H1 (cell line): ENCODE data around the gene MPPED1. TPM values are rescaled to one million over a fixed set of nuclear protein-coding genes. Genes with fewer than 3 reads are reported as not detected.

Experiments
- CTCF ChIA-PET: fragments of 300-600 bp; sonication (Branson Sonifier 250); formaldehyde crosslinking; loops from one replicate; lab custom pipeline; 2021; ENCODE audit not compliant: partially characterized antibody; lab: Charles Lee
- POLR2A ChIA-PET: fragments of 300-600 bp; sonication (Branson Sonifier 250); formaldehyde crosslinking; loops from one replicate; lab custom pipeline; 2021; ENCODE audit warnings: inconsistent platforms; ENCODE audit not compliant: partially characterized antibody; lab: Charles Lee
- DNase-seq, 2 experiments: peaks; one replicate each; pipeline versions ENCODE4 v3.0.0 to v3.0.0-alpha.2; 2010 to 2022; ENCODE audit warnings: low spot score in 2 of 2, low read depth in 1 of 2, mixed read lengths in 1 of 2
- FAIRE-seq: peaks from 2 replicates; lab custom pipeline; 2011; peaks lifted over from hg19 to GRCh38; lab: Jason Lieb, UNC
- H2AFZ ChIP-seq: 2 replicates; pipeline ENCODE4 v1.8.1; 2012; ENCODE audit warnings: low read length, inconsistent platforms
- H2AK5ac ChIP-seq: 2 replicates; pipeline ENCODE4 v1.6.1; 2013; ENCODE audit warnings: low read depth, low read length
- H2BK120ac ChIP-seq: replicated peaks from 2 replicates; pipeline ENCODE3; 2013; ENCODE audit warnings: low read depth, low read length, inconsistent platforms
- H2BK12ac ChIP-seq: 2 replicates; pipeline ENCODE4 v1.6.1; 2013; ENCODE audit warnings: low read depth, low read length
- H2BK15ac ChIP-seq: 2 replicates; pipeline ENCODE4 v1.6.1; 2013; ENCODE audit warnings: low read length
- H2BK20ac ChIP-seq: 2 replicates; pipeline ENCODE4 v1.6.1; 2013; ENCODE audit warnings: low read length
- H2BK5ac ChIP-seq: 2 replicates; pipeline ENCODE4 v1.6.1; 2013; ENCODE audit warnings: low read depth, low read length
- H3K14ac ChIP-seq: 2 replicates; pipeline ENCODE4 v1.6.1; 2013; ENCODE audit warnings: inconsistent platforms; ENCODE audit not compliant: insufficient read length
- H3K18ac ChIP-seq: 2 replicates; pipeline ENCODE4 v1.6.1; 2013; ENCODE audit warnings: low read length; ENCODE audit errors: extremely low read depth
- H3K23ac ChIP-seq: 2 replicates; pipeline ENCODE4 v1.6.1; 2013; ENCODE audit warnings: inconsistent platforms; ENCODE audit not compliant: insufficient read length
- H3K23me2 ChIP-seq: 2 replicates; pipeline ENCODE4 v1.6.1; 2013; ENCODE audit warnings: low read depth, low read length
- H3K27ac ChIP-seq: 2 replicates; pipeline ENCODE4 v1.6.1; 2011; ENCODE audit warnings: low read depth, low read length, inconsistent platforms
- H3K27me3 ChIP-seq, 4 experiments: replicated peaks in 1 of 4; 1 replicate in 1 of 4; 2 replicates in 3 of 4; pipeline versions ENCODE4 v1.6.1 to v1.8.1; 2011 to 2013; ENCODE audit warnings: low read length in 3 of 4, mild to moderate bottlenecking in 3 of 4, inconsistent platforms in 2 of 4, mixed read lengths in 2 of 4, moderate library complexity in 1 of 4; ENCODE audit not compliant: control insufficient read depth in 3 of 4, insufficient read depth in 3 of 4; ENCODE audit errors: extremely low read depth in 1 of 4
- H3K36me3 ChIP-seq, 4 experiments: 2 replicates each; pipeline versions ENCODE4 v1.6.1 to v1.8.1; 2011 to 2013; ENCODE audit warnings: mild to moderate bottlenecking in 4 of 4, low read length in 3 of 4, moderate library complexity in 2 of 4, control low read depth in 1 of 4, inconsistent platforms in 1 of 4; ENCODE audit not compliant: insufficient read depth in 4 of 4, control insufficient read depth in 2 of 4
- H3K4ac ChIP-seq: replicated peaks from 2 replicates; pipeline ENCODE3; 2013; ENCODE audit warnings: low read length, low read depth, mixed read lengths, inconsistent platforms; ENCODE audit not compliant: insufficient read length
- H3K4me1 ChIP-seq, 4 experiments: replicated peaks in 1 of 4; 1 replicate in 1 of 4; 2 replicates in 3 of 4; pipeline versions ENCODE4 v1.6.1 to v1.8.1; 2011 to 2013; ENCODE audit warnings: low read length in 3 of 4, inconsistent platforms in 2 of 4, mixed read lengths in 1 of 4; ENCODE audit not compliant: insufficient read depth in 4 of 4, control insufficient read depth in 3 of 4
- H3K4me2 ChIP-seq, 2 experiments: 2 replicates each; pipeline versions ENCODE4 v1.6.1 to v1.8.1; 2011 to 2013; ENCODE audit warnings: low read depth in 2 of 2, low read length in 2 of 2, control low read depth in 1 of 2, inconsistent platforms in 1 of 2, mild to moderate bottlenecking in 1 of 2; ENCODE audit not compliant: insufficient read depth in 1 of 2
- H3K4me3 ChIP-seq, 4 experiments: fragments of 200-600, 300-600 bp in 1 of 4; sonication (generic), shearing (Covaris generic), sonication (Bioruptor Twin) in 1 of 4; 2 replicates each; pipeline versions ENCODE4 v1.5.1 to v1.8.1; 2011 to 2016; ENCODE audit warnings: low read length in 4 of 4, low read depth in 3 of 4, control low read depth in 2 of 4, inconsistent platforms in 2 of 4, mild to moderate bottlenecking in 2 of 4, mixed read lengths in 1 of 4, moderate library complexity in 1 of 4; ENCODE audit not compliant: insufficient read depth in 2 of 4; ENCODE audit errors: extremely low read depth in 1 of 4
- H3K56ac ChIP-seq: replicated peaks from 2 replicates; pipeline ENCODE3; 2013; ENCODE audit warnings: low read depth, mild to moderate bottlenecking, mixed read lengths, low read length, inconsistent platforms; ENCODE audit not compliant: insufficient read length
- H3K79me1 ChIP-seq: 2 replicates; pipeline ENCODE4 v1.6.1; 2013; ENCODE audit warnings: low read depth, low read length, control low read depth
- H3K79me2 ChIP-seq, 2 experiments: 2 replicates each; pipeline versions ENCODE4 v1.6.1 to v1.8.1; 2012 to 2013; ENCODE audit warnings: low read length in 2 of 2, mild to moderate bottlenecking in 2 of 2, inconsistent platforms in 1 of 2; ENCODE audit not compliant: insufficient read depth in 2 of 2, control insufficient read depth in 1 of 2
- H3K9ac ChIP-seq, 4 experiments: replicated peaks in 1 of 4; 1 replicate in 1 of 4; 2 replicates in 3 of 4; pipeline versions ENCODE4 v1.6.1 to v1.8.1; 2011 to 2013; ENCODE audit warnings: low read depth in 3 of 4, low read length in 3 of 4, control low read depth in 2 of 4, mild to moderate bottlenecking in 2 of 4, moderate library complexity in 2 of 4, inconsistent platforms in 1 of 4; ENCODE audit errors: extremely low read depth in 1 of 4
- H3K9me3 ChIP-seq, 2 experiments: 2 replicates each; pipeline versions ENCODE4 v1.6.1 to v1.8.1; 2012 to 2013; ENCODE audit warnings: mild to moderate bottlenecking in 2 of 2, moderate library complexity in 2 of 2, control low read depth in 1 of 2, inconsistent platforms in 1 of 2, low read depth in 1 of 2, low read length in 1 of 2, mixed read lengths in 1 of 2; ENCODE audit not compliant: insufficient read depth in 2 of 2
- H4K20me1 ChIP-seq, 2 experiments: replicated peaks in 1 of 2; 2 replicates each; pipeline versions ENCODE3 to v1.8.1; 2011 to 2013; ENCODE audit warnings: inconsistent platforms in 2 of 2, low read length in 2 of 2, mild to moderate bottlenecking in 1 of 2; ENCODE audit not compliant: insufficient read depth in 2 of 2, control insufficient read depth in 1 of 2
- H4K5ac ChIP-seq: 2 replicates; pipeline ENCODE4 v1.6.1; 2013; ENCODE audit warnings: low read length, low read depth, mixed read lengths, inconsistent platforms; ENCODE audit not compliant: insufficient read length
- H4K8ac ChIP-seq: 2 replicates; pipeline ENCODE4 v1.8.0; 2013; ENCODE audit warnings: mild to moderate bottlenecking, moderate library complexity, low read length, inconsistent platforms; ENCODE audit not compliant: insufficient read depth; ENCODE audit errors: extremely low read depth
- H4K91ac ChIP-seq: replicated peaks from 2 replicates; pipeline ENCODE3; 2013; ENCODE audit warnings: low read length, mixed read lengths, inconsistent platforms; ENCODE audit not compliant: insufficient read length
- GTF2F1 ChIP-seq: IDR thresholded peaks from 2 replicates; pipeline ENCODE4 v1.6.1; 2012; ENCODE audit warnings: low read depth, low read length, improper control_type of control experiment, borderline replicate concordance
- POLR2AphosphoS5 ChIP-seq: IDR thresholded peaks from 2 replicates; pipeline ENCODE4 v1.6.1; 2011; ENCODE audit warnings: low read depth, low read length
- RAD21 ChIP-seq, 2 experiments: IDR thresholded peaks in 1 of 2; conservative IDR thresholded peaks in 1 of 2; 2 replicates each; pipeline ENCODE4 v1.6.1; 2011; ENCODE audit warnings: low read depth in 2 of 2, low read length in 2 of 2, improper control_type of control experiment in 1 of 2, inconsistent platforms in 1 of 2, mild to moderate bottlenecking in 1 of 2, moderate library complexity in 1 of 2
- TEAD4 ChIP-seq: IDR thresholded peaks from 2 replicates; pipeline ENCODE4 v1.6.1; 2012; ENCODE audit warnings: low read depth, low read length, inconsistent platforms, mixed read lengths
- WGBS, 2 experiments: shearing (Covaris generic) in 1 of 2; methylation state at CpG; one replicate each; pipeline versions ENCODE4 v1.1.6 to v1.1.7; 2013 to 2015; ENCODE audit warnings: low lambda C conversion rate in 2 of 2, mixed read lengths in 2 of 2, inconsistent platforms in 1 of 2, low coverage in 1 of 2, missing lambda C conversion rate in 1 of 2; ENCODE audit not compliant: insufficient replicate concordance in 2 of 2, insufficient coverage in 1 of 2, insufficient read length in 1 of 2; ENCODE audit errors: extremely low coverage in 1 of 2, missing lambda C conversion rate in 1 of 2; 5-methylcytosine and 5-hydroxymethylcytosine counted together
- polyA plus RNA-seq, 7 experiments: library from polyadenylated mRNA; depleted of rRNA in 3 of 7; stranded (reverse) in 5 of 7; unstranded in 2 of 7; fragments of >200 nt in 5 of 7; fragments of 200-250 nt in 2 of 7; gene quantifications; 1 replicate in 5 of 7; 2 replicates in 1 of 7; 4 replicates in 1 of 7; pipeline versions ENCODE4 v1.2.1 to v1.2.3, GENCODE V29; 2011 to 2013; ENCODE audit warnings: missing spikeins in 2 of 7, mixed read lengths in 2 of 7
- total RNA-seq: library from RNA; stranded (reverse); fragmentation: NEBNext Ultra II Directional; extraction: Animal tissue kit (Norgen Biotek cat#: 25700); gene quantifications from 2 replicates; pipeline ENCODE4 v1.2.1, GENCODE V29; 2021

The MPPED1 gene
- total and polyA plus RNA-seq, 2 of the 8 experiments (the other 6 are each of a cell fraction or from before 2014, with no cell fraction given), result 0.29 to 0.37 TPM

GRCh38 chr22:43554694-43555365 lies 143.0 kb downstream of the MPPED1 start:
- Histone ChIP-seq H3K9ac (no peak overlapping the region), H3K14ac (no peak overlapping the region), H3K23me2 (no peaks in the 10 kb centered on the region), H3K4me1 (peaks cover 0 to 3% (median 1%) of the 10 kb centered on the region in 4 experiments; a peak in 3 of 7 replicates), H3K56ac (no peak overlapping the region), H2BK15ac (no peak overlapping the region), H3K18ac (no peak overlapping the region), H4K91ac (no peak overlapping the region), H2BK120ac (no peak overlapping the region), H3K79me1 (no peaks in the 10 kb centered on the region), H3K4ac (no peak overlapping the region), H3K79me2 (no peaks in the 10 kb centered on the region), H3K27ac (no peak overlapping the region), H2BK20ac (no peak overlapping the region), H3K4me2 (no peak overlapping the region)
- ChIA-PET POLR2A (no interaction called here), CTCF (interaction anchor here (2.2 kb wide), 1 partner anchor 9 kb away, joined by 5 read pairs; no protein-coding TSS in a partner anchor)
- FAIRE-seq, result no peak
- DNase-seq, result peak in 1 of 2 experiments; percentile 20
- TF ChIP-seq TEAD4 (no peak), POLR2AphosphoS5 (no peak), RAD21 (IDR thresholded peaks at IDR 0.05 in 1 of 2, conservative IDR thresholded peaks at IDR 0.05 in 1 of 2; ENCODE audit: low read depth in 2 of 2, low read length in 2 of 2) (no peak), GTF2F1 (no peak)
- TF ChIP-seq, all 59 proteins: peak for 0
- Histone ChIP-seq H3K23ac (no peak overlapping the region), H3K27me3 (no peaks in the 10 kb centered on the region), H2BK12ac (no peak overlapping the region), H3K4me3 (no peak overlapping the region), H3K9me3 (peaks cover 10 to 11% of the 10 kb centered on the region in 2 experiments; a peak in 2 of 4 replicates), H2AK5ac (no peak overlapping the region), H4K8ac (no peak overlapping the region), H3K36me3 (no peaks in the 10 kb centered on the region), H2AFZ (no peak overlapping the region), H2BK5ac (no peak overlapping the region), H4K20me1 (no peaks in the 10 kb centered on the region), H4K5ac (no peak overlapping the region)
- 92% methylated on average over 17 of the region's 17 CpGs; no CpG with 5 or more reads in 1 of the 2 experiments for WGBS, 2 experiments
